GM13977 (cell line): ENCODE data around the gene SLC38A5.

Source experiments
- DNase-seq: peaks from one replicate; pipeline ENCODE4 v3.0.0; 2012; ENCODE audit warnings: low spot score
- CTCF ChIP-seq: IDR thresholded peaks from 2 replicates; pipeline ENCODE4 v1.5.1; 2012; ENCODE audit warnings: mild to moderate bottlenecking, control low read depth; ENCODE audit not compliant: insufficient read depth; ENCODE audit errors: extremely low read depth, missing control alignments
- in situ Hi-C: fragments of 300-500 bp; cut with MboI; formaldehyde crosslinking; loops from one replicate; pipeline ENCODE4 v1.12.0; 2022; ENCODE audit warnings: low sequenced_read_pairs, low pct_unique_long_range_greater_than_20kb, mixed read lengths, inconsistent platforms; ENCODE audit not compliant: unreplicated experiment

SLC38A5 gene

GRCh38 chrX:48468247-48468671 is 1.8 kb downstream of the SLC38A5 start:
- in situ Hi-C loops: no loop called here
- DNase-seq: no peak
- no peak for TF ChIP-seq CTCF

DNA sequence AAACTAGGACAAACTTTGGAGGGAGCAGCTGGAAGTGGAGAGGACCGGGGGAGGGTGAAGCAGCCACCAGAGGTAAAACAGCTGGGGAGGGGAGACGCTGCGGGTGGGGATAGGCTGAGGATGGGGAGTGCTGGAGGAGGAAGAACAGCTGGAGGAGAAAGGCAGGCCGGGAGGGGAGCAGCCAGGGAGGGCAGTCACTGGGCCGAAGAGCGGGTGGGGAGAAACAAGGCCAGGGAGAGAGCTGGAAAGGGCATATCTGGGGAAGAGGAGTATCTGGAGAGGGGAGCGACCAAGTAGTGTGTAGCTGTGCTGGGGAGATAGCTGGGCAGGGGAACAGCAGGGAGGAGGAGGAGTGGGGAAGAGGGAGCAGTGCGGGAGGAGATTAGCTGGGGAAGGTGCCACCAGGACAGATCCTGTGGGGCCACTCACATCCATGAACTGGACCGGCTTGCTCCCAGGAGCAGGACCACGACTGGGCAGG is 2.7 kb downstream of the SLC38A5 start:
- TF ChIP-seq CTCF: no peak
- in situ Hi-C loops: no loop called here
- DNase-seq: peak; percentile 17

GRCh38 chrX:48466696-48467095 is 3.4 kb downstream of the SLC38A5 start:
- in situ Hi-C loops: no loop called here
- peak; percentile 7 for DNase-seq
- TF ChIP-seq CTCF: peak; percentile 36

GRCh38 chrX:48465336-48465933 is 4.6 kb downstream of the SLC38A5 start:
- in situ Hi-C loops: no loop called here
- TF ChIP-seq CTCF: no peak
- DNase-seq: no peak

DNA sequence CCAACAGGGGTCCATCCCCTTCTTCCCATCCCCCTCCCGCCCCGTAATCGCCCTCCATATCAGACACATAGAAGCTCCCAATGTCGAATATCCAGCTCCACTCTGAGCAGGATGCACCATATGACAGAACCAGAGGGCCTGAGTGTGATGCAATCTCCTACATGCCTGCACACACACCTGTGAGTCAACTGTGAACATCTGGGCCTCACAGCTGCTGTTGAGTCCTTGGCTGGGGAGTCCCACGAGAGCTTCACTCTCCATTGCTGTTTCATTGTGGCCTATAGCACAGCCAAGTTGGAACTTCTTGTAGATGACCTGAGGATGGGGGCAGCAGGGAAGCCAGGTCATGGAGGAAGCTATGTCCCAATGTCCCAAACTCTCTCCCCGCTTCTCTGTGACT is 8.2 kb downstream of the SLC38A5 start:
- in situ Hi-C loops: no loop called here
- DNase-seq: peak; percentile 7
- no peak for TF ChIP-seq CTCF

DNA sequence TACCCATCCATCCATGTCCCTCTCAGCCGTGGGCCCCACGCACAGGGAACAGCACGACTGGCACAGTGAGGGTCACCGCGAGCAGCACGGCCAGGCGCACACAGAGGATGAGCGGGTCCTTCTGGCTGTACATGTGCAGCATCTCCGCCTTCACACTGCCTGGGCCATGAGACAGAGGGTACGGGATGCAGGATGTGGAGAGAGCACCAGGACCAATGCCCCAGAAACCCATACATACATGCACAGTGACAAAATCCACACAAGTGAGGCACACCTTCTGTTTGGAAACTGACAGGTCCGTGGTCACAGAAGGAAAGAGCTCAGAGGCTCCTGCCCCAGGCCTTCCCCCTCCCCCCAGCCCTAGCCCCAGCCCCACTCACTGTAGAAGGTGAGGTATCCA is 9.5 kb downstream of the SLC38A5 start:
- no peak for TF ChIP-seq CTCF
- in situ Hi-C loops: no loop called here
- DNase-seq: no peak
